AG09319 (cell line): ENCODE measurements around the gene AFAP1.

Source experiments
- DNase-seq: peaks from one replicate; pipeline ENCODE4 v3.0.0-alpha.2; 2010; ENCODE audit warnings: low read depth; ENCODE audit errors: extremely low read depth
- TF ChIP-seq, protein P1 (sequence below): IDR thresholded peaks from 2 replicates; pipeline ENCODE4 v1.5.1; 2011; ENCODE audit warnings: low read depth, mild to moderate bottlenecking, inconsistent platforms, low read length, moderate library complexity

Gene AFAP1

GRCh38 chr4:7828011-7828720 is 111.5 kb downstream of the AFAP1 start:
- TF ChIP-seq, protein P1, sequence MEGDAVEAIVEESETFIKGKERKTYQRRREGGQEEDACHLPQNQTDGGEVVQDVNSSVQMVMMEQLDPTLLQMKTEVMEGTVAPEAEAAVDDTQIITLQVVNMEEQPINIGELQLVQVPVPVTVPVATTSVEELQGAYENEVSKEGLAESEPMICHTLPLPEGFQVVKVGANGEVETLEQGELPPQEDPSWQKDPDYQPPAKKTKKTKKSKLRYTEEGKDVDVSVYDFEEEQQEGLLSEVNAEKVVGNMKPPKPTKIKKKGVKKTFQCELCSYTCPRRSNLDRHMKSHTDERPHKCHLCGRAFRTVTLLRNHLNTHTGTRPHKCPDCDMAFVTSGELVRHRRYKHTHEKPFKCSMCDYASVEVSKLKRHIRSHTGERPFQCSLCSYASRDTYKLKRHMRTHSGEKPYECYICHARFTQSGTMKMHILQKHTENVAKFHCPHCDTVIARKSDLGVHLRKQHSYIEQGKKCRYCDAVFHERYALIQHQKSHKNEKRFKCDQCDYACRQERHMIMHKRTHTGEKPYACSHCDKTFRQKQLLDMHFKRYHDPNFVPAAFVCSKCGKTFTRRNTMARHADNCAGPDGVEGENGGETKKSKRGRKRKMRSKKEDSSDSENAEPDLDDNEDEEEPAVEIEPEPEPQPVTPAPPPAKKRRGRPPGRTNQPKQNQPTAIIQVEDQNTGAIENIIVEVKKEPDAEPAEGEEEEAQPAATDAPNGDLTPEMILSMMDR = no peak
- peak; percentile 99 for DNase-seq

DNA sequence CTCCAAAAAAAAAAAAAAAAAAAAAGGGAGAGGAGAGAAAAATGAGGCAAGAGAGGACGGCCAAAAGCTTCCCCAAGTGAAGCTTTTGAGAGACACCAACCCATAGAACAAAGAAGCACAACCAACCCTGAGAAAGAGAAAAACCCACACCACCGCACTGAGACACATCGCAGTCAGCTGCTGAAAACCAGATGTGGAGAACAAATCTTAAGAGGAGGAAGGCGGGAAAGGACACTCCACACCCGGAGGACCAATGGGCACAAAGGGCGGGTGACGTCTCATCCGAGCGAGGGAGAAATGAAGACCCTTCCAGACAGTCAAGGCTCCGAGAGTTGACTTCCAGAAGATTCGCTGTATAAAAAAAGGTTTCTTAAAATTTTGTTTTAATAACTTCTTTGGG is 112.1 kb downstream of the AFAP1 start:
- TF ChIP-seq, protein P1 = no peak
- DNase-seq = no peak

- TF ChIP-seq, protein P1 = no peak
- no peak for DNase-seq
These were observed 112.8 kb downstream of the AFAP1 start for GRCh38 chr4:7826909-7827306.

DNA sequence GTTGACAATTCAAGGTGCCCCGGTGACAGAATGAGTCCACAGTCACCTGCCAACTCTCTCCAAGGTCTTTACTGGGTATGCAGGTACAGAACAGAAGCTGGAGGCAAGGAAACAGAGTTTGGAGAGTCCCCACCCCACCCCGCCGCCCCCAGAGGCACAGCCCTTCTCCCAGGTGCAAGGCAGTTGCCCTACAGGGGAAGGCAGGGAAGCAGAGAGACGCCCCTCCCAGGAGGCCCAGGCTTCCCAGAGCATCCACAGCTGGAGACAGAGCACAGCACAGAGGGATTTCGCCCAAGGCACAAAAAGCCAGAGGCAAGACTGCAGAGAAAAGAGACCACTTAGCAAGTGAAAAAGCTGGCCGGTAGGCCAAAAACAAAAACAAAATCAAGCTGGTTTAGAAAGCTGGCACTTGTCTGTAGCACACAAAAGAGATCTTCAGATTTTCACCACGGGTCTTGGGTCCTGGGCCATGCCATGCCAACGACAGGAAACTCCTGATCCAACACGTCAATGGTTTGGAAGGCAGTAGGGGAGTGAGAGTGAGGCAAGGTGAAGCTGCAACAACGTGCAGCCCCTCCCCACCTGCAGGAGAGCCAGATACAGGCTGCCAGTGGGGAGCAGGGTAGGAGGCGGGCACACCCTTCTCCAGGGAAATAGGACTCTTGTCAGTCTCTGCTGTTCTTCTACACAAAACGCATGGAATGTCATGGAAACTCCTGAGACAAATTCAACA is 113.3 kb downstream of the AFAP1 start:
- TF ChIP-seq, protein P1 = no peak
- DNase-seq = no peak

DNA sequence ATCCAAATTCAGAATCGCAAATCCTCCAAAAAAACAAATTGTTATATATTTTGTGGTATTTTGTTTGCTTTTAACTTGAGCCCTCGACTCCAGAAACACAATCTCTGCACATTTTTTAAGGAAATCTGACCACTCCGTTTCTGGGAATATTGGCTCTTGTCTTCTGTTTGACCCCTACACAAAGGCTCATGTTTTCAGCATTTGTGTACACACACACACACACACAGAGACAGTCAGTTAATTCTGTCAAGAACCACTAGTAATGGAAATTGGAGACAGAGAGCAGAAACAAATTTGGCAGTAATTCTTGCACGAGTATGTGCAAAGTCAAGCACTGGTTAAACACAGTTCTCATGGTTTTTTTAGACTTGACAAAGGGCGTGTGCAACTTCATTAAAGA is 115.4 kb downstream of the AFAP1 start:
- DNase-seq = peak; percentile 84
- TF ChIP-seq, protein P1 = no peak

- TF ChIP-seq, protein P1 = no peak
- DNase-seq = no peak
These were observed 116.2 kb downstream of the AFAP1 start for GRCh38 chr4:7823416-7823824.

GRCh38 chr4:7822877-7823276 is 116.8 kb downstream of the AFAP1 start:
- no peak for DNase-seq
- TF ChIP-seq, protein P1 = no peak
